Mucosa of descending colon (tissue), 3 donors: Measurements from ENCODE around the gene ATP6V0A4. TPM values are rescaled to one million over a fixed set of nuclear protein-coding genes. Genes with fewer than 3 reads are reported as not detected.

Experiments used
- ATAC-seq: fragments of 200-7000 bp; cut with Tn5 transposase; one replicate; pipeline ENCODE4 v1.9.1; 2020; ENCODE audit warnings: mild to moderate bottlenecking, moderate library complexity
- DNase-seq, 3 donors: peaks; one replicate each; pipeline ENCODE4 v3.0.0-alpha.2; 2020
- H3K36me3 ChIP-seq: fragments of 200-600 bp; one replicate; pipeline ENCODE4 v1.8.0; 2021; ENCODE audit warnings: low read depth, mild to moderate bottlenecking
- H3K4me1 ChIP-seq: fragments of 200-600 bp; one replicate; pipeline ENCODE4 v1.8.0; 2021; ENCODE audit warnings: low read depth, mild to moderate bottlenecking
- H3K4me3 ChIP-seq: fragments of 200-600 bp; one replicate; pipeline ENCODE4 v1.8.0; 2021; ENCODE audit warnings: mild to moderate bottlenecking
- H3K9me3 ChIP-seq: fragments of 200-600 bp; one replicate; pipeline ENCODE4 v1.8.0; 2021; ENCODE audit warnings: mild to moderate bottlenecking
- intact Hi-C, 2 donors: fragments of 100-400 bp; cut with DNase I in 1 of 2; cut with micrococcal nuclease in 1 of 2; formaldehyde crosslinking; loops; one replicate each; pipeline versions ENCODE4 v1.11.0 to v1.11.1; 2022; cut with DNase I, micrococcal nuclease
- long read RNA-seq, 2 donors: library from polyadenylated mRNA; unstranded; transcript quantifications; one replicate each; pipeline ENCODE4 v2.0.0, GENCODE V29; 2019 to 2021
- total RNA-seq, 3 donors: library from RNA; stranded (reverse); fragmentation: NEBNext Ultra II Directional in 2 of 3; extraction: Animal tissue kit (Norgen Biotek cat#: 25700) in 2 of 3; gene quantifications; one replicate each; pipeline versions ENCODE4 v1.2.1 to v1.2.4, GENCODE V29; 2021 to 2023
- TF ChIP-seq, protein P1 (sequence below): fragments of 200-600 bp; IDR thresholded peaks from one replicate; pipeline ENCODE4 v1.8.0; 2022; ENCODE audit warnings: antibody characterized with exemption, mild to moderate bottlenecking
- donor health status: DM: no; HTN: no; CAD: no; lungs with moderate emphysema.
- donor health status: DM: no; HTN: no; CAD: no.
- donor health status: DM: no; HTN: yes; CAD: no.

The ATP6V0A4 gene
- not detected for total RNA-seq
- long read RNA-seq, donor 1: 0 reads
- long read RNA-seq, donor 2: 0 reads

DNA sequence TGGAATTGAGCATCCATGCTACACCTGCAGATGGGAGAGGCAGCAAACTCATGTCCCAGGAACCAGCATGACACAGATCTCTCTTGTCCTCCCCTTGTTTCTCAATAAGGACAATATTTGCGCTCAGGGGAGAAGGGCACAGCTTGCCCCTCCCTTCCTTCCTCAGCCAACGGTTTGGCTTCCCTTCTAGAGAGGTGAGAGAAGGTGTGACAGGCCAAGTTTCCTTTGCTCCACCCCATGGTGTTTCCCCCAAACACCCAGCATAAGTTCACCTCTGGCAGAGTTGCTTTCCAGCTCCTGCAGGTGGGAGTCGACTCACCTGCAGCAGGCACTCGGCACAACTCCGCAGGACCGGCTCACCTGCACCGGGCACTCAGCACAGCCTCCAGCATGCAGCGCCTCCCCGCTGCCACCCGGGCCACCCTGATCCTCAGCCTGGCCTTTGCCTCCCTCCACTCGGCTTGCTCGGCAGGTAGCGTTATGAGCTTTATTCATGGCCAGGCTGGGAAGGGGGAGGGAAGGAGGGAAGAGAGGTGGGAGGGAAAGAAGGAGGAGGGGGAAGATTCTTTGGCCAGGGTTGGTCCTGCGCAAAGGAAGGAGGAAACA lies at the start of gene ATP6V0A4, which contains the start of gene TMEM213:
ATP6V0A4 (minus strand) TSS at position 482 of the 606 bp plus-strand sequence. CDS start 26,949 bp downstream, outside the sequence.
TMEM213 (plus strand) TSS at position 280 of the 606 bp plus-strand sequence; CDS start at position 391, 111 bp downstream.
- H3K36me3 ChIP-seq: no peaks in the 10 kb centered on the region
- DNase-seq (no peak), ATAC-seq (no peak)
- TF ChIP-seq, protein P1, sequence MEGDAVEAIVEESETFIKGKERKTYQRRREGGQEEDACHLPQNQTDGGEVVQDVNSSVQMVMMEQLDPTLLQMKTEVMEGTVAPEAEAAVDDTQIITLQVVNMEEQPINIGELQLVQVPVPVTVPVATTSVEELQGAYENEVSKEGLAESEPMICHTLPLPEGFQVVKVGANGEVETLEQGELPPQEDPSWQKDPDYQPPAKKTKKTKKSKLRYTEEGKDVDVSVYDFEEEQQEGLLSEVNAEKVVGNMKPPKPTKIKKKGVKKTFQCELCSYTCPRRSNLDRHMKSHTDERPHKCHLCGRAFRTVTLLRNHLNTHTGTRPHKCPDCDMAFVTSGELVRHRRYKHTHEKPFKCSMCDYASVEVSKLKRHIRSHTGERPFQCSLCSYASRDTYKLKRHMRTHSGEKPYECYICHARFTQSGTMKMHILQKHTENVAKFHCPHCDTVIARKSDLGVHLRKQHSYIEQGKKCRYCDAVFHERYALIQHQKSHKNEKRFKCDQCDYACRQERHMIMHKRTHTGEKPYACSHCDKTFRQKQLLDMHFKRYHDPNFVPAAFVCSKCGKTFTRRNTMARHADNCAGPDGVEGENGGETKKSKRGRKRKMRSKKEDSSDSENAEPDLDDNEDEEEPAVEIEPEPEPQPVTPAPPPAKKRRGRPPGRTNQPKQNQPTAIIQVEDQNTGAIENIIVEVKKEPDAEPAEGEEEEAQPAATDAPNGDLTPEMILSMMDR: no peak
- no peaks in the 10 kb centered on the region for H3K4me1 ChIP-seq
- intact Hi-C loops: no loop called here
- H3K4me3 ChIP-seq: no peak within 1 kb of the TSS
- no peaks in the 10 kb centered on the region for H3K9me3 ChIP-seq

GRCh38 chr7:138845711-138846110 lies 47.7 kb upstream of the ATP6V0A4 start:
- Histone ChIP-seq H3K9me3 (peaks cover 3% of the 10 kb centered on the region), H3K36me3 (no peaks in the 10 kb centered on the region), H3K4me3 (no peak overlapping the region), H3K4me1 (no peaks in the 10 kb centered on the region)
- ATAC-seq (no peak), DNase-seq (no peak)
- intact Hi-C loops: no loop called here
- TF ChIP-seq, protein P1: no peak

GRCh38 chr7:138843632-138844580 lies 45.9 kb upstream of the ATP6V0A4 start:
- Histone ChIP-seq H3K4me1 (no peaks in the 10 kb centered on the region), H3K9me3 (no peaks in the 10 kb centered on the region), H3K4me3 (no peak overlapping the region), H3K36me3 (no peaks in the 10 kb centered on the region)
- ATAC-seq (no peak), DNase-seq (no peak)
- intact Hi-C loops: no loop called here
- TF ChIP-seq, protein P1: no peak

DNA sequence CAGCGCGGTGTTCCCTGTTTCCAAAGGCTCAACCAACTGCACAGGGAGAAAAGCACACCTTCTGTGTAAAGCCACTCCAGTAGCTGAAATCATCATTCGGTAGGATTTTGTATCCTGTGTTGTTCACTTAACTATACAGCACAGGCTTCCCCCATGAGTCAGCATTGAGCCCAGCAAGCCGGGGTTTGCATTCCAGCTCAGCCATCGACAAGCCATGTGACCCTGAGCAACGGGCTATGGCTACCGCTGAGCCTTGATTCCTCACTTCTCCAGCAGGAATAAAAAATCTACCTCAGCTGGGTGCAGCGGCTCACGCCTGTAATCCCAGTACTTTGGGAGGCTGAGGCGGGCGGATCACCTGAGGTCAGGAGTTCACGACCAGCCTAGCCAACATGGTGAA lies 44.1 kb upstream of the ATP6V0A4 start:
- DNase-seq (no peak), ATAC-seq (no peak)
- intact Hi-C loops: no loop called here
- Histone ChIP-seq H3K9me3 (no peaks in the 10 kb centered on the region), H3K4me3 (no peak overlapping the region), H3K36me3 (no peaks in the 10 kb centered on the region), H3K4me1 (no peaks in the 10 kb centered on the region)
- TF ChIP-seq, protein P1: no peak

DNA sequence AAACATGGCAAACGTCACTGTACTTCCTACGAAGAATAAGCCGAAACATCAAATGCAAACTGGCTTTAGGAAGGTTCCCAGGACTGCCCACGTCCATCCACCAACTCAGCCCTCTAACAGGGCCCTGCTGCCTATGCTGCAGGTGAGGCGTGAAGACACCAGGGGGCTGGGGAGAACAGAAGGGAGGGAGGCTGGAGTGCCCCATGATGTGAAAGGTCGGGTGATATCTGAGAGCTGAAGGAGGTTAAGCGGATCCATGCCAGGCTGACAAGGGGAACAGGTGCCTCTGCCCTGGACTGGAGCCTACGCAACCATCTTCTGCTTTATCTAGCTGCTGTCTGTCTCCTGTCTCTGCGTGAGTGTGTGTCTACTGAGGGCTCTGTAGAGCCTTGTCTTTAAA lies 40.2 kb upstream of the ATP6V0A4 start:
- intact Hi-C loops: no loop called here
- no peak overlapping the region for H3K4me3 ChIP-seq
- H3K36me3 ChIP-seq: no peaks in the 10 kb centered on the region
- DNase-seq (no peak), ATAC-seq (no peak)
- H3K4me1 ChIP-seq: no peaks in the 10 kb centered on the region
- H3K9me3 ChIP-seq: no peaks in the 10 kb centered on the region
- TF ChIP-seq, protein P1: no peak
